Gastrocnemius medialis (tissue), 4 donors: Measurements from ENCODE around the gene ZNF536. TPM values are rescaled to one million over a fixed set of nuclear protein-coding genes. Genes with fewer than 3 reads are reported as not detected.

Experiments used
- ATAC-seq, 2 donors: fragments of 150-250 bp; one replicate each; pipeline ENCODE4 v1.9.1; 2016
- DNase-seq, 2 donors: peaks; one replicate each; pipeline ENCODE4 v3.0.0-alpha.2; 2019
- H3K27ac ChIP-seq, 4 donors: fragments of 200-600 bp; sonication (generic); 1 replicate in 1 of 4; 2 replicates in 3 of 4; pipeline ENCODE4 v1.5.1; 2016 to 2018; ENCODE audit warnings: mild to moderate bottlenecking in 2 of 4, moderate library complexity in 1 of 4
- H3K27me3 ChIP-seq, 3 donors: fragments of 200-600 bp; sonication (generic) in 2 of 3; 1 replicate in 1 of 3; 2 replicates in 2 of 3; pipeline versions ENCODE4 v1.5.1 to v1.6.0; 2016 to 2019; ENCODE audit warnings: mild to moderate bottlenecking in 1 of 3, moderate library complexity in 1 of 3
- H3K36me3 ChIP-seq, 2 donors: fragments of 200-600 bp; sonication (generic) in 1 of 2; one replicate each; pipeline ENCODE4 v1.5.1; 2017 to 2018
- H3K4me1 ChIP-seq, 2 donors: fragments of 200-600 bp; sonication (generic) in 1 of 2; one replicate each; pipeline ENCODE4 v1.5.1; 2016 to 2017; ENCODE audit warnings: mild to moderate bottlenecking in 2 of 2
- H3K4me3 ChIP-seq, 4 donors: fragments of 200-600 bp; sonication (generic) in 3 of 4; 1 replicate in 1 of 4; 2 replicates in 3 of 4; pipeline ENCODE4 v1.5.1; 2016 to 2019; ENCODE audit warnings: mild to moderate bottlenecking in 2 of 4
- H3K9me3 ChIP-seq, 3 donors: fragments of 200-600 bp; sonication (generic) in 2 of 3; 1 replicate in 1 of 3; 2 replicates in 2 of 3; pipeline ENCODE4 v1.5.1; 2016 to 2019
- CTCF ChIP-seq, 5 experiments: fragments of 450-650 bp in 3 of 5; fragments of 200-600 bp in 2 of 5; sonication (generic) in 2 of 5; IDR thresholded peaks in 4 of 5; conservative IDR thresholded peaks in 1 of 5; 1 replicate in 4 of 5; 2 replicates in 1 of 5; pipeline ENCODE4 v1.5.1; 2016 to 2019; ENCODE audit warnings: antibody characterized with exemption in 5 of 5, mild to moderate bottlenecking in 3 of 5, moderate library complexity in 3 of 5
- POLR2A ChIP-seq, 2 donors: fragments of 450-650 bp; IDR thresholded peaks; one replicate each; pipeline ENCODE4 v1.6.1; 2017; ENCODE audit warnings: antibody characterized with exemption in 2 of 2, mild to moderate bottlenecking in 2 of 2, moderate library complexity in 2 of 2
- in situ Hi-C, 4 donors: fragments of 200-750 bp; cut with MboI; loops; one replicate each; pipeline versions ENCODE4 v1.15.0 to v1.8.0; 2017; ENCODE audit warnings: low sequenced_read_pairs in 4 of 4
- intact Hi-C: fragments of 100-400 bp; cut with DNase I; formaldehyde crosslinking; loops from one replicate; pipeline ENCODE4 v1.15.1; 2023; ENCODE audit warnings: low total_unique reads
- total RNA-seq, 4 donors: library from RNA; depleted of rRNA; stranded (reverse); fragments of >200 nt; gene quantifications; one replicate each; pipeline versions ENCODE4 v1.1.0 to v1.2.3, GENCODE V29; 2016

The ZNF536 gene
- total RNA-seq, 4 donors from 2014 or later: 0.12 to 0.44 (median 0.20) TPM; not detected in 1

- Histone ChIP-seq H3K4me3 (peak overlapping the region in 1 of 4 donors; percentile 41), H3K27me3 (peaks cover 6 to 16% (median 8%) of the 10 kb centered on the region in 3 donors), H3K4me1 (no peaks in the 10 kb centered on the region), H3K27ac (no peak overlapping the region), H3K9me3 (no peaks in the 10 kb centered on the region), H3K36me3 (no peaks in the 10 kb centered on the region)
- ATAC-seq (peak in 1 of 2 donors; percentile 12), DNase-seq (no peak)
- TF ChIP-seq CTCF (IDR thresholded peaks at IDR 0.05 in 4 of 5, conservative IDR thresholded peaks at IDR 0.05 in 1 of 5) (no peak), POLR2A (IDR thresholded peaks at IDR 0.05) (no peak)
- intact Hi-C loops: no loop called here
- in situ Hi-C loops: no loop called here
These were observed 2.8 kb downstream of the ZNF536 start for GRCh38 chr19:30374865-30375552.

GRCh38 chr19:30375553-30376031 lies 3.4 kb downstream of the ZNF536 start:
- Histone ChIP-seq H3K9me3 (no peaks in the 10 kb centered on the region), H3K4me1 (no peaks in the 10 kb centered on the region), H3K36me3 (no peaks in the 10 kb centered on the region), H3K27ac (no peak overlapping the region), H3K27me3 (peaks cover 6 to 16% (median 8%) of the 10 kb centered on the region in 3 donors), H3K4me3 (peak overlapping the region in 1 of 4 donors; percentile 11)
- no peak for ATAC-seq
- intact Hi-C loops (no loop called here), in situ Hi-C loops (no loop called here)
- no peak for DNase-seq
- TF ChIP-seq POLR2A (IDR thresholded peaks at IDR 0.05): no peak

- ATAC-seq (no peak), DNase-seq (no peak)
- no peak for TF ChIP-seq CTCF (IDR thresholded peaks at IDR 0.05 in 4 of 5, conservative IDR thresholded peaks at IDR 0.05 in 1 of 5)
- TF ChIP-seq POLR2A (IDR thresholded peaks at IDR 0.05): no peak
- H3K4me3 ChIP-seq: no peak overlapping the region
- peaks cover 6 to 16% (median 8%) of the 10 kb centered on the region in 3 donors for H3K27me3 ChIP-seq
- H3K9me3 ChIP-seq: no peaks in the 10 kb centered on the region
- in situ Hi-C loops: no loop called here
- intact Hi-C loops: no loop called here
- H3K27ac ChIP-seq: no peak overlapping the region
- H3K4me1 ChIP-seq: no peaks in the 10 kb centered on the region
- H3K36me3 ChIP-seq: no peaks in the 10 kb centered on the region
These were observed 4.1 kb downstream of the ZNF536 start for GRCh38 chr19:30376272-30376671.

- no peaks in the 10 kb centered on the region for H3K36me3 ChIP-seq
- in situ Hi-C loops (no loop called here), intact Hi-C loops (no loop called here)
- H3K27me3 ChIP-seq: peaks cover 6 to 16% (median 8%) of the 10 kb centered on the region in 3 donors
- no peak overlapping the region for H3K4me3 ChIP-seq
- no peak for ATAC-seq
- H3K4me1 ChIP-seq: no peaks in the 10 kb centered on the region
- no peak overlapping the region for H3K27ac ChIP-seq
- TF ChIP-seq POLR2A (IDR thresholded peaks at IDR 0.05) (no peak), CTCF (IDR thresholded peaks at IDR 0.05 in 4 of 5, conservative IDR thresholded peaks at IDR 0.05 in 1 of 5) (no peak)
- no peak for DNase-seq
- H3K9me3 ChIP-seq: no peaks in the 10 kb centered on the region
These were observed 4.7 kb downstream of the ZNF536 start for GRCh38 chr19:30376826-30377425.

- TF ChIP-seq CTCF (IDR thresholded peaks at IDR 0.05 in 4 of 5, conservative IDR thresholded peaks at IDR 0.05 in 1 of 5) (no peak), POLR2A (IDR thresholded peaks at IDR 0.05) (no peak)
- H3K4me3 ChIP-seq: no peak overlapping the region
- no peak for DNase-seq
- H3K4me1 ChIP-seq: no peaks in the 10 kb centered on the region
- in situ Hi-C loops (no loop called here), intact Hi-C loops (no loop called here)
- peaks cover 6 to 16% (median 8%) of the 10 kb centered on the region in 3 donors for H3K27me3 ChIP-seq
- no peak for ATAC-seq
- no peak overlapping the region for H3K27ac ChIP-seq
- no peaks in the 10 kb centered on the region for H3K9me3 ChIP-seq
- H3K36me3 ChIP-seq: no peaks in the 10 kb centered on the region
These were observed 6.5 kb downstream of the ZNF536 start for GRCh38 chr19:30378701-30379100.
